Stomach smooth muscle (tissue), 2 donors: Measurements from ENCODE around the gene RPL32.
"Not testable (repeated sequence)": the region's sequence is repeated elsewhere in the genome, so short reads cannot be mapped to it uniquely, and the experiment has no call there.

Source experiments
- H3K27ac ChIP-seq: one replicate; pipeline ENCODE4 v1.7.0; 2013; ENCODE audit warnings: mild to moderate bottlenecking, low read length, inconsistent platforms
- H3K27me3 ChIP-seq, 2 donors: one replicate each; pipeline ENCODE4 v1.7.0; 2013; ENCODE audit warnings: low read length in 2 of 2; ENCODE audit not compliant: insufficient read depth in 2 of 2, control insufficient read depth in 1 of 2
- H3K36me3 ChIP-seq, 2 donors: one replicate each; pipeline ENCODE4 v1.7.0; 2013; ENCODE audit warnings: low read length in 2 of 2; ENCODE audit not compliant: control insufficient read depth in 2 of 2, insufficient read depth in 2 of 2
- H3K4me1 ChIP-seq: one replicate; pipeline ENCODE4 v1.7.0; 2013; ENCODE audit warnings: low read length; ENCODE audit not compliant: control insufficient read depth, insufficient read depth
- H3K4me3 ChIP-seq, 2 donors: one replicate each; pipeline ENCODE4 v1.7.0; 2013; ENCODE audit warnings: low read length in 2 of 2
- H3K9ac ChIP-seq, 2 donors: one replicate each; pipeline ENCODE4 v1.7.0; 2013; ENCODE audit warnings: low read length in 2 of 2, mild to moderate bottlenecking in 1 of 2
- H3K9me3 ChIP-seq, 2 donors: one replicate each; pipeline ENCODE4 v1.7.0; 2013; ENCODE audit warnings: low read length in 2 of 2; ENCODE audit not compliant: control insufficient read depth in 2 of 2
- donor health status: healthy.
- donor health status: Pancreatic carcinoma.

Gene RPL32

DNA sequence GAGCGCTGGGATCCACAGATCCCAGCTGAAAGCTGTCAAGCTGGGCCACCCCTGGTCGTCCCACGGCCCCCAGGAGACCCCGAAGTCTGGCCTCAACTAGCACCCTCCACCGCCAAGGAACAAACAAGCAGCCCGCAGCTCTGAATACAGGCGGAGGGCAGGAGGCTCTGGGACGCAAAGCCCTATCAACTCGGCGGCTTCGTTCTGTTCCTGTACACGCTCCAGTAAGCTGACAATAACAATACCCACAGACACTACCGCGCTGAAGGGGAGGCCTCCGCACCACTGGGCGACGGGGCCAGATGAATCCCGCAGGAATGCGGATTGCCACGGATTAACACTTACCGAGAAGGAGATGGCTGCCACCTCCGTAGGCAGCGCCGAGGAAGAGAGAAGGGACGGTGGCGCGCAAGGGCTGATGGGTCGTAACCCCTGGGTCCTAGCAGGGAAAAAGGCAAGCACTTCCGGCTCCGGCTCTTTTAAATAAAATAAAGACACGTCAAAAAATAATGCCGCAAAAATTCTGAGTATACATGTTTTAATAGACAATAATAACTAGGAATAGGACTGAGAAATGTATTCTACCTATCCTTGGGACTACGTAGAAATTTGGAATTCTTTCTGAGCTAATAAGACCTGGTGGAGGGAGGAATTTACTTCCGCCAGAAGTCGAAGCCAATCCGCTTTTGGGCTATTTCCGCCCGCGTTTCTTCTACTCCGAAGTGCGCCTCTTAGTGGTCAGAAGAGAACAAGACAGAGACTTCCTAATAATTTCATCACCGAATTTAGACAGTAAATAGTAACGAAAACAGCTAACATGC lies at the start of gene RPL32:
TSS of gene RPL32 (minus strand) at position 417 of the 821 bp plus-strand sequence. CDS start 1,328 bp downstream, outside the sequence.
- Histone ChIP-seq H3K9me3 (no peaks in the 10 kb centered on the region), H3K36me3 (peaks cover 28 to 30% of the 10 kb centered on the region in 2 donors), H3K27ac (peak within 1 kb of the TSS; percentile 92), H3K4me3 (peak within 1 kb of the TSS; percentile 85 to 96), H3K9ac (peak within 1 kb of the TSS; percentile 94 to 95), H3K4me1 (peaks cover 27% of the 10 kb centered on the region), H3K27me3 (no peaks in the 10 kb centered on the region)

DNA sequence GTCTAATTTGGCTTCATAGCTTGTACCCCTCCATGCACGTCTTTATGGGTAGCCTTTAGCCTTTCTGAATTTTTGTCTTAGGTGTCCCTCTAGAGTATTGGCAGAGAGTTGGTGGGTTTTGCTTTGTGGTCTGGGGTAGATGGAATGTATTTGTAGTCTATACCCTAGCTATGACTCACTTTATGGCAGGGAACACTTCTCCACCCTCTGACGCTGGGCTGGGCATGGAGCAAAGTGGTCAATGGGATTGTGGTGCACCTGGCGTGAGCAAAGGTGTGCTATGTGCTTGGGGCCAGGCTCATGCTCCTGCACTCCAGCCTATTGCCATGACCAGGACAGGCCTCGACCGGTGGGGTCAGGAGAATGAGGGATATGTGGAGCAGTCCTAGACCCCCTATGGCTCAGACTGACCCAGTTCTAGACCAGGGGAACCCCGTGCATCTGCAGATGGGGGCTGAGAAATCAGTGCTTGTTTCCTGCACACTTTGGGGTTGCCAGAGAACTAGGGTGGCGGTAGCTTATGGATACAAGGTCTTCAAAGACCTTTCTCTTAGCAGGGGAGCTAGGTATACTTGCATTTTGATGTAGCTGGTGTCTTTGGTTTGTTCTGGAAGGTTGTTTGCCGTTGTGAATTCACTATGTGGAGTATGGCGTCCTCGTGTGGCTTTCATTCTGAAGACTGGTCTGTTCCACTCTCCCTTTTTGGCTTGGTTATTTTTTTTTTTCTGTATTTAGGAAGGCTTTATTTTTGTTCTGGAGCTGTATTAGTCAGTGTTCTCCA lies 49.4 kb upstream of the RPL32 start:
- Histone ChIP-seq H3K4me1 (peaks cover 14% of the 10 kb centered on the region), H3K36me3 (no peaks in the 10 kb centered on the region), H3K4me3 (no peak overlapping the region), H3K9ac (no peak overlapping the region), H3K27me3 (no peaks in the 10 kb centered on the region), H3K9me3 (no peaks in the 10 kb centered on the region), H3K27ac (no peak overlapping the region)

DNA sequence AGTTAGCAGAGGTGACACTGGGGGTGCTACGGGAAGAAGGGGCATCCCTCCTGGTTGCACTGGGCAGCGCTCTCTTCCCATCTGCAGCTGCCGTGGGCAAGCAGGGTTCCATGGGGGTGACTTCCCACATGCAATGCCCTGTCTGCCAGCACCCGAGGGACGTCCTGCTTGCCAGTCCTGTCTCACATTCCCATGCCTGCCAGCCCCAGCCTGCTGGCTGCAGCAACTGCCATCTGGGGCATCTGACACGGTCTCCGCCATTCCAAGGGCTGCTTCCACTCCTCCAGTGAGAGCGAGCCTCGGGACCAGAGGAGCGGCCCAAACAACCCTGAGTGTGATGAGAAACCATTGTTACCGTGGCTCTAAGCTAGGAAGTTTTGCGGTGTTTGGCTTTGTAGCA lies 45.4 kb upstream of the RPL32 start:
- no peaks in the 10 kb centered on the region for H3K36me3 ChIP-seq
- H3K9me3 ChIP-seq, result no peaks in the 10 kb centered on the region
- peaks cover 18% of the 10 kb centered on the region for H3K4me1 ChIP-seq
- no peaks in the 10 kb centered on the region for H3K27me3 ChIP-seq
- H3K27ac ChIP-seq, result no peak overlapping the region
- no peak overlapping the region for H3K9ac ChIP-seq
- no peak overlapping the region for H3K4me3 ChIP-seq

DNA sequence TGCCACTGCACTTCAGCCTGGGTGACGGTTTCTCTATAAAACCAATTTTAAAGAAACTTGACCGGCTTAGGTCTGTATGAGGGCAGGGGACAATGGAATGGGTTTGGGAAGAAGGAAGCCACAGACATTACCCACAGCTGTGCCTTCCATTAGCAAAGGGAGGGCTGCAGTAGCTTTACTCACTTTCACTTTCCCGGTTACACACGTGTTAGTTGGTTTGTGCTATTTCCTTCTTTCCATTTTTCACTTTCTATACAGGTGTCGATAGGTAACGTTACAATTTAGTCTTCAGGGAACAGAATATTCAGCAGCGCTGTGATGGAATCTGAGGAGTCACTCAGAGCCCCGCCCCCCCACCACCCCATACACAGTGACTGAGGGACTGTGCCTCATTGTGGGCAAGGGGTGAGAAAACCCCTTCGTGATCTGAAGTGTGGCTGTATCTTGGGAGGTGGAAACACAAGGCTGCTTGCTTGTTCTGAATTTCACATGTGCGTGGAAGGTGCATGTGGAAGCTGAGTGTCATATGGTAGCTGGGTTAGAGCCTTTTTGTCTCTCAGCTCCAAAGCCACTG lies 44.8 kb upstream of the RPL32 start:
- no peaks in the 10 kb centered on the region for H3K36me3 ChIP-seq
- H3K9ac ChIP-seq, result no peak overlapping the region
- H3K27me3 ChIP-seq, result no peaks in the 10 kb centered on the region
- H3K27ac ChIP-seq, result no peak overlapping the region
- peaks cover 19% of the 10 kb centered on the region for H3K4me1 ChIP-seq
- no peak overlapping the region for H3K4me3 ChIP-seq
- H3K9me3 ChIP-seq, result no peaks in the 10 kb centered on the region

DNA sequence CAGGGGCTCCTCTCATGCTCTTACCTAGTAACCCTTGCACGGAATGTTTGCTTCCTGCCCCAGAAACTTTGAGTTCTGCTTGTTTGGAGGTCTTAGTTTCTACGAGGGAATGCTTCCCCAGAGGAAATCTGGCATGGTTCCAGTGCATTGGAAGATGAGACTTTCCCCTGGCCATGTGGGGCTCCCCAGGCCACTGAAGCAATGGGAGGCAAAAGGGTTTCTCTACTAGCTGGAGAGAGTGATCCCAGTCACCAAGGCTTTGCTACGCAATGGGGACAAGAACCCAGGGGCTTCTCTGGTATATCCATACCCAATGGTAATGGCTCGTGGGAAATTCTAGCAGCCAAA lies 44.2 kb upstream of the RPL32 start:
- Histone ChIP-seq H3K9ac (no peak overlapping the region), H3K27ac (no peak overlapping the region), H3K4me3 (no peak overlapping the region), H3K27me3 (no peaks in the 10 kb centered on the region), H3K36me3 (no peaks in the 10 kb centered on the region), H3K9me3 (no peaks in the 10 kb centered on the region), H3K4me1 (peaks cover 19% of the 10 kb centered on the region)

DNA sequence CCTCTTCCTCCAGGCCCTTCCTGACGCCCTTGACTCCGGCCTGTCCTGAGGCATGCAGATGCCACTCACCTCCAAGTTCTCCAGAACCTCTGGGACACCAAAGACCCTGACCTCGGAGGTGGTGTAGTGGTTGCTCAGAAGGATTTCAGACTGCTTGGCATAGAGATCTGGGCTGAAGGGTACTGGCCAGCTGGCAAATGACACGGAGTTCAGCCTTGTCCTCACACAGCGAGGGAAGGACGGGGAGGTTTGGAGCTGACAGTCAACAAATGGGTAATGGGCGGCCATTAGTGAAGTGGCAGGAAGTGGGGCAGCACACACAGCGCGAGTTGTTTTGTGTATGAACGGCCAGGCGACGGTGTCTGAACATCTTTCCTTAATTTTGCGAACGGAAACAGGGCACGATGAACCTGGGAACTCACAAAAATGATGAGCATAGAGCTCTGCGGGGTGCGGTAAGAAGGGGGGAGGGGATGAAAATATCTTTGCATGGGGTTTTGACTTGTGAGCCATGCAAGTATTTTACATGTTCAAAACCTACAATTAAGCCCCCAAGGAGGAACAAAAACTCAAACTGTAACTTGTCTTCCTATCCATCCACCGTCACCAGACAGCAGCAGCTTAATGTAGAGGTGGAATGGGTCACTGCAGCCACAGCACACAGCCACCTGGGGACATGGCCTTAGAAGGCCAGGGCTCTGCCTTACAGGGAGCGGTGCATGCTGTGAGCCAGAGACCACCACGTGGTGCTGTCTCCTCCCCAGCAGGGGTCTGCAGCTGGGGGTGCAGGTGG lies 43.6 kb upstream of the RPL32 start:
- no peaks in the 10 kb centered on the region for H3K36me3 ChIP-seq
- no peak overlapping the region for H3K4me3 ChIP-seq
- H3K9ac ChIP-seq, result no peak overlapping the region
- peak overlapping the region; percentile 76 for H3K27ac ChIP-seq
- H3K27me3 ChIP-seq, result no peaks in the 10 kb centered on the region
- no peaks in the 10 kb centered on the region for H3K9me3 ChIP-seq
- peaks cover 19% of the 10 kb centered on the region for H3K4me1 ChIP-seq

DNA sequence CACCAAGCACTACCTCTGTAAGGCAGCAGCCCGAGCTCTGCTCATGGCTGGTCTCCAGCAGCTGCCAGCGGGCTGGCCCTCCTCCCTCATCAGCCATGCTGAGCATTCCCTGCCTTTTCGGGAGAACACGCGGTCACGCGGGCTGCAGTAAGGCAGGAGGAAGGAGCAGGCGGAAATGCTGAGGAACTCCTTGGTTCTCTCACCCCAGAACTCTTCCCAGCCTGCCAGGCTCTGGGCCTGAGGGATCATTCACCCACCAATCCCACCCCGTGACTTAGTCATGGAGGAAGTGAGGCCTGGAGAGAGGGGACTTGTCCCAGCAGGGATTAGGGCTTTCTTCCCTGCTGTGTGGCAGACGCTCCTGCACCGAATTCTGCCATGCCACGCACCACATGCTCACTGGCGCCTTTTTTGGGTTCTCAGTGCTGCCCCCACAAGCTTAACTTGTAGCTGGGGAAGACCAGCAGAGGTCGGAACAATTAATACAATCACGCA lies 42.9 kb upstream of the RPL32 start:
- Histone ChIP-seq H3K4me3 (peak overlapping the region in 1 of 2 donors; percentile 35), H3K4me1 (peaks cover 19% of the 10 kb centered on the region), H3K9me3 (no peaks in the 10 kb centered on the region), H3K36me3 (no peaks in the 10 kb centered on the region), H3K9ac (peak overlapping the region in 1 of 2 donors; percentile 55), H3K27ac (peak overlapping the region; percentile 76), H3K27me3 (no peaks in the 10 kb centered on the region)

DNA sequence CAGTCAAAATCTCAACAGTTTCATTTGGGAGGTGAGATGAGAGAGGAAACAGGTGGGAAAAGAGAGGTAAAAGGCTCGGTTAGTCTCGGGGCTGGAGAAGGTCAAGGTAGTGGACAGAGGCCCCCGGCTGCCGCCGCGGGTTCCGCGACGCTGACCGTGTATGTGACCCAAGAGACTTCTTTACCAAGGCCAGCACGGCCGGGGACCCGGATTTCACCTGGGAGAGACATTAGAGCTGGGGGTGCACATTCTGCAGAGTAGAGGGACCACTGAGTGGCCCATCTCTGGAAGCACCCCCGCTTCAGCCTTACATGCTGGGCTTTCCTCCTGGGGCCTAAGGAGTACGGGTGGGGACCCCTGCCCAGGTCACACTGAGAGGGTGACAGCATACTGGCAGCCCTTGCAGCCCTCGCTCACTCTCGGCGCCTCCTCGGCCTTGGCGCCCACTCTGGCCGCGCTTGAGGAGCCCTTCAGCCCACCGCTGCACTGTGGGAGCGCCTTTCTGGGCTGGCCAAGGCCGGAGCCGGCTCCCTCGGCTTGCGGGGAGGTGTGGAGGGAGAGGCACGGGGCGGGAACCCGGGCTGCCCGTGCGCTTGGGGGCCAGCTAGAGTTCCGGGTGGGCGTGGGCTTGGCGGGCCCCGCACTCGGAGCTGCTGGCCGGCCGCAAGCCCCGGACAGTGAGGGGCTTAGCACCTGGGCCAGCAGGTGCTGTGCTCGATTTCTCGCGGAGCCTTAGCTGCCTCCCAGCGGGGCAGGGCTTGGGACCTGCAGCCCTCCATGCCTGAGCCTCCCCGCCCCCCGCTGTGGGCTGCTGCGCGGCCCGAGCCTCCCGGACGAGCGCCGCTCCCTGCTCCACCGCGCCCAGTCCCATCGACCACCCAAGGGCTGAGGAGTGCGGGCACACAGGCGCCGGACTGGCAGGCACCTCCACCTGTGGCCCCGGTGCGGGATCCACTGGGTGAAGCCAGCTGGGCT lies 41.3 kb upstream of the RPL32 start:
- Histone ChIP-seq H3K27me3 (no peaks in the 10 kb centered on the region), H3K36me3 (no peaks in the 10 kb centered on the region), H3K4me1 (peaks cover 19% of the 10 kb centered on the region), H3K9me3 (no peaks in the 10 kb centered on the region), H3K9ac (no peak overlapping the region), H3K4me3 (no peak overlapping the region), H3K27ac (no peak overlapping the region)

DNA sequence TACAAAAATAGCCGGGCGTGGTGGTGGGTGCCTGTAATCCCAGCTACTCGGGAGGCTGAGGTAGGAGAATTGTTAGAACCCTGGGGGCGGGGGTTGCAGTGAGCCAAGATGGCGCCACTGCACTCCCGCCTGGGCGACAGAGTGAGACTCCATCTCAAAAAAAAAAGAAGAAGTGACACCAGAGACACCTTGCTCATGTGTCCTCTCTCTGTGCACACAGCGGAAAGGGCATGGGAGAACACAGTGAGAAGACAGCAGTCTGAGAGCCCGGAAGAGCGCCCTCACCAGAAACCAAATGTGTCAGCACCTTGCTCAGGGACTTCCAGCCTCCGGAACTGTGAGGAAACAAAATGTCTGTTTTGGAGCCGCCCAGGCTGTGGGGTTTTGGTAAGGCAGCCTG lies 40.5 kb upstream of the RPL32 start:
- H3K9me3 ChIP-seq, H3K4me3 ChIP-seq, H3K27ac ChIP-seq: not testable (repeated sequence)

More for the DNA sequence above, 40.5 kb upstream of the RPL32 start:
- not testable (repeated sequence) for H3K27me3 ChIP-seq, H3K9ac ChIP-seq, H3K36me3 ChIP-seq
- H3K4me1 ChIP-seq, result peaks cover 19% of the 10 kb centered on the region
